Measurements from ENCODE around the gene SEC14L2.

Gene SEC14L2

DNA sequence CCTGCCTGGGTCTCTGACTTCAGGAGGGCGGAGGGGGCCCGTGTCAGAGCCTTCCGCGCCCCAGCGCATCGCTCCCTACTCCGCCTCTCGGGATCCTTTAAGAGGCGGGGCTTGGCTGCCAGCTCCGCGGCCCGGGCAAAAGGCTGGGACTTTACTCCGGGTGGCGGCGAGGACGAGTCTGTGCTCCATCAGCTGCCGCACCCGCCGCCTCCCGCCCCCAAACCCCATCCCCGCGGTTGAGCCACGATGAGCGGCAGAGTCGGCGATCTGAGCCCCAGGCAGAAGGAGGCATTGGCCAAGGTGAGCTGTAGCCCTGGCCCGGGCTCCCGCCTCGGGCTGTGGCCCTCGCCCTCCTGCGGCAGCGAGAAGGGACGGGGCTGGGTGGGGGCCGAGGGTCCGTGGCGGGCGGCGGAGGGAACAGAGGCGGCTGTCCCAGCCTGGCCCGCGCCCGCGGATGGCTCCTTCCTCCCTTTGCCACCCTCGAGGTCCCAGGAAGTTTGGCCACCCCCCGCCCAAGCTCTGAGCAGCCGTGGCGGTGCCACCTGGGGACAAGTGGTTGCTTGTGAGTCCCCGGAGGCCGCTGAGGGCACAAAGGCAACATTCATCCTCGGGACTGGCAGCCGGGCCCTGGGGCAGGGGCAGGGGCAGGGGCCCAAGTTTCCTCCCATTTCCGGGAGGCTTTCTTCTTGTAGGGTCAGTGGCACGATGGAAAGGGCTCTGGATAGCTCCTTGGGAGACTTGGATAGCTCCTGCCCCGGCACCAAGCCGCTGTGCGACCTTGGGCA lies at the start of gene SEC14L2:
SEC14L2 (plus strand) TSS at position 148 of the 785 bp plus-strand sequence; CDS start at position 247, 99 bp downstream.
- Mint-ChIP-seq H3K27ac (peak within 1 kb of the TSS; percentile 47), H3K4me1 (peaks cover 19 to 39% of the 10 kb centered on the region in 2 donors), H3K9me3 (no peaks in the 10 kb centered on the region), H3K36me3 (no peaks in the 10 kb centered on the region), H3K4me3 (peak within 1 kb of the TSS; percentile 81 to 88), H3K27me3 (peaks cover 34 to 41% of the 10 kb centered on the region in 2 donors)
- DNase-seq (no peak), ATAC-seq (replicated peaks) (peak; percentile 66 to 70)

GRCh38 chr22:30347255-30347892 lies 49.4 kb upstream of the SEC14L2 start:
- no peak for DNase-seq
- no peaks in the 10 kb centered on the region for H3K27me3 Mint-ChIP-seq

GRCh38 chr22:30348404-30348803 lies 48.4 kb upstream of the SEC14L2 start:
- Mint-ChIP-seq H3K4me1 (peaks cover 27 to 51% of the 10 kb centered on the region in 2 donors), H3K9me3 (no peaks in the 10 kb centered on the region), H3K36me3 (peaks cover 28 to 60% of the 10 kb centered on the region in 2 donors), H3K27me3 (no peaks in the 10 kb centered on the region), H3K4me3 (peak overlapping the region; percentile 50 to 55), H3K27ac (peak overlapping the region; percentile 93)
- peak in 1 of 2 donors; percentile 44 for ATAC-seq (replicated peaks)
- no peak for DNase-seq

More at GRCh38 chr22:30347255-30347892, 49.4 kb upstream of the SEC14L2 start:
- H3K9me3 Mint-ChIP-seq: no peaks in the 10 kb centered on the region
- peaks cover 24 to 51% of the 10 kb centered on the region in 2 donors for H3K4me1 Mint-ChIP-seq
- H3K27ac Mint-ChIP-seq: peak overlapping the region; percentile 88
- peak; percentile 61 to 86 for ATAC-seq (replicated peaks)
- H3K36me3 Mint-ChIP-seq: peaks cover 33 to 62% of the 10 kb centered on the region in 2 donors
- H3K4me3 Mint-ChIP-seq: peak overlapping the region in 1 of 2 donors; percentile 25

- peaks cover 30 to 55% of the 10 kb centered on the region in 2 donors for H3K4me1 Mint-ChIP-seq
- H3K9me3 Mint-ChIP-seq: no peaks in the 10 kb centered on the region
- H3K27me3 Mint-ChIP-seq: no peaks in the 10 kb centered on the region
- ATAC-seq (replicated peaks): peak; percentile 38 to 67
- DNase-seq: no peak
- H3K27ac Mint-ChIP-seq: peak overlapping the region; percentile 93
- H3K4me3 Mint-ChIP-seq: peak overlapping the region; percentile 50 to 55
- peaks cover 30 to 61% of the 10 kb centered on the region in 2 donors for H3K36me3 Mint-ChIP-seq
These were observed 48.0 kb upstream of the SEC14L2 start for GRCh38 chr22:30348809-30349208.

GRCh38 chr22:30351226-30351625 lies 45.6 kb upstream of the SEC14L2 start:
- Mint-ChIP-seq H3K4me1 (peaks cover 48 to 79% of the 10 kb centered on the region in 2 donors), H3K36me3 (peaks cover 38 to 63% of the 10 kb centered on the region in 2 donors)
- no peak for DNase-seq

GRCh38 chr22:30354644-30355043 lies 42.2 kb upstream of the SEC14L2 start:
- peaks cover 40 to 68% of the 10 kb centered on the region in 2 donors for H3K4me1 Mint-ChIP-seq

More at GRCh38 chr22:30351226-30351625, 45.6 kb upstream of the SEC14L2 start:
- no peak for ATAC-seq (replicated peaks)
- Mint-ChIP-seq H3K27me3 (no peaks in the 10 kb centered on the region), H3K4me3 (no peak overlapping the region), H3K27ac (peak overlapping the region; percentile 56), H3K9me3 (no peaks in the 10 kb centered on the region)

GRCh38 chr22:30356449-30357235 lies 40.2 kb upstream of the SEC14L2 start, which contains the start of the genes CCDC157 and SF3A1:
TSS of gene CCDC157 (plus strand) at chr22:30357007. CDS start at chr22:30366001, 8,994 bp downstream.
TSS of gene SF3A1 (minus strand) at chr22:30356894. CDS start at chr22:30356792, 102 bp downstream.
- ATAC-seq (replicated peaks) (peak; percentile 93 to 94), DNase-seq (peak; percentile 83)
- Mint-ChIP-seq H3K4me1 (peaks cover 31 to 48% of the 10 kb centered on the region in 2 donors), H3K27me3 (peaks cover 4 to 7% of the 10 kb centered on the region in 2 donors), H3K9me3 (no peaks in the 10 kb centered on the region), H3K27ac (peak within 1 kb of the TSS; percentile 96), H3K36me3 (peaks cover 21 to 33% of the 10 kb centered on the region in 2 donors), H3K4me3 (peak within 1 kb of the TSS; percentile 88 to 92)

More at GRCh38 chr22:30354644-30355043, 42.2 kb upstream of the SEC14L2 start:
- Mint-ChIP-seq H3K36me3 (peaks cover 27 to 47% of the 10 kb centered on the region in 2 donors), H3K4me3 (peak overlapping the region in 1 of 2 donors; percentile 47), H3K9me3 (no peaks in the 10 kb centered on the region), H3K27me3 (peaks cover 4 to 7% of the 10 kb centered on the region in 2 donors), H3K27ac (peak overlapping the region; percentile 53)
- no peak for DNase-seq
- no peak for ATAC-seq (replicated peaks)

- Mint-ChIP-seq H3K27ac (peak overlapping the region; percentile 96), H3K4me3 (peak overlapping the region; percentile 88 to 92), H3K9me3 (no peaks in the 10 kb centered on the region), H3K36me3 (peaks cover 19 to 29% of the 10 kb centered on the region in 2 donors), H3K4me1 (peaks cover 31 to 42% of the 10 kb centered on the region in 2 donors), H3K27me3 (peaks cover 4 to 7% of the 10 kb centered on the region in 2 donors)
- DNase-seq: no peak
- ATAC-seq (replicated peaks): peak; percentile 2
These were observed 39.6 kb upstream of the SEC14L2 start for GRCh38 chr22:30357236-30357570.

GRCh38 chr22:30357650-30358215 lies 39.1 kb upstream of the SEC14L2 start:
- peaks cover 4 to 7% of the 10 kb centered on the region in 2 donors for H3K27me3 Mint-ChIP-seq
- peak overlapping the region; percentile 96 for H3K27ac Mint-ChIP-seq
- no peak for DNase-seq
- peak overlapping the region; percentile 88 to 92 for H3K4me3 Mint-ChIP-seq
- H3K4me1 Mint-ChIP-seq: peaks cover 28 to 42% of the 10 kb centered on the region in 2 donors
- no peaks in the 10 kb centered on the region for H3K9me3 Mint-ChIP-seq
- no peak for ATAC-seq (replicated peaks)
- H3K36me3 Mint-ChIP-seq: peaks cover 21 to 29% of the 10 kb centered on the region in 2 donors

- Mint-ChIP-seq H3K36me3 (peaks cover 21 to 29% of the 10 kb centered on the region in 2 donors), H3K27me3 (peaks cover 4 to 7% of the 10 kb centered on the region in 2 donors), H3K9me3 (no peaks in the 10 kb centered on the region), H3K27ac (no peak overlapping the region), H3K4me3 (no peak overlapping the region), H3K4me1 (peaks cover 27 to 41% of the 10 kb centered on the region in 2 donors)
- DNase-seq (no peak), ATAC-seq (replicated peaks) (no peak)
These were observed 38.3 kb upstream of the SEC14L2 start for GRCh38 chr22:30358541-30358940.

DNA sequence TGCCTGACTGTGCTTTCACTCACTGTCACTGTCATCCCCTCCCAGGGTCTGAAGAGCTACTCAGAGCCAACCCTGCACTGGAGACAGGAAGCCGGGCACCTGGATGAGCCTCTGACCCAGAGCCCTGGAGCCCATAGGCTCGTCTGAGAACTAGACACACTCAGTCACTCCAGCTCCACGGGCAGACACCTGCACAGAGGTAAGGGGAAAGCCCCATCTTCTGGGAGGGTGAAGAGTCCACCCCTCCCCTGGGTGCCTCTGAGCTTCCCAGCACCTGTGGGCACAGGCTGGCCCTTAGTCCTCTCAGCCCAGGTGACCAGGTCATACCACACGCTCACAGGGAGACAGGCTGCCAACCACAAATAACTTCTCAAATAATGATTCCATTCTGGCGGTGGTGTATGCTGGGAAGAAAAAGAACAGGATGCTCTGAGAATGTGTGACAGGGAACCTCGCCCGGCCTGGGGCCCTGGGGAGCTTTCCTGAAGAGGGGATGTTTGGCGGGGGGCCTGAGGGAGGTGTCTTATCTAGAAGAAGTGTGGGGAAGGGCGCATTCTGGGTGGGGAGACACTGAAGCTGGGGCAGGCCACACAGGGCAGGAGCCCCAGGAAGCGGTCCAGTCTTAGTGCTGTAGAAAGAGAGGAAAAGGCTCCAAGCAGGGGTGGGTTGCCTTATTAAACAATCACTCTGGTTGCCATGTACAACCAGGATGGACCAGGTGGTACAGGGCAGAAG lies 34.7 kb upstream of the SEC14L2 start:
- Mint-ChIP-seq H3K4me3 (no peak overlapping the region), H3K4me1 (peaks cover 6 to 12% of the 10 kb centered on the region in 2 donors), H3K27ac (no peak overlapping the region), H3K27me3 (peaks cover 4 to 7% of the 10 kb centered on the region in 2 donors), H3K36me3 (peaks cover 9 to 14% of the 10 kb centered on the region in 2 donors), H3K9me3 (no peaks in the 10 kb centered on the region)
- DNase-seq: no peak
- ATAC-seq (replicated peaks): no peak

- no peak overlapping the region for H3K4me3 Mint-ChIP-seq
- H3K27me3 Mint-ChIP-seq: peaks cover 4 to 7% of the 10 kb centered on the region in 2 donors
- H3K9me3 Mint-ChIP-seq: no peaks in the 10 kb centered on the region
- H3K27ac Mint-ChIP-seq: no peak overlapping the region
- DNase-seq (no peak), ATAC-seq (replicated peaks) (no peak)
- peaks cover 9 to 14% of the 10 kb centered on the region in 2 donors for H3K36me3 Mint-ChIP-seq
- peaks cover 3 to 5% of the 10 kb centered on the region in 2 donors for H3K4me1 Mint-ChIP-seq
These were observed 34.1 kb upstream of the SEC14L2 start for GRCh38 chr22:30362651-30363281.
